ENCODE results near the gene CNST. TPM values are rescaled to one million over a fixed set of nuclear protein-coding genes. Genes with fewer than 3 reads are reported as not detected.

CNST gene
- total RNA-seq (ENCODE audit: low replicate concordance): 15.5 and 25.6 TPM in 2 replicates

- no peak for TF ChIP-seq EZH2phosphoT487 (IDR thresholded peaks at IDR 0.05)
- TF ChIP-seq EZH2 (IDR thresholded peaks at IDR 0.05): no peak
- TF ChIP-seq, protein P1, sequence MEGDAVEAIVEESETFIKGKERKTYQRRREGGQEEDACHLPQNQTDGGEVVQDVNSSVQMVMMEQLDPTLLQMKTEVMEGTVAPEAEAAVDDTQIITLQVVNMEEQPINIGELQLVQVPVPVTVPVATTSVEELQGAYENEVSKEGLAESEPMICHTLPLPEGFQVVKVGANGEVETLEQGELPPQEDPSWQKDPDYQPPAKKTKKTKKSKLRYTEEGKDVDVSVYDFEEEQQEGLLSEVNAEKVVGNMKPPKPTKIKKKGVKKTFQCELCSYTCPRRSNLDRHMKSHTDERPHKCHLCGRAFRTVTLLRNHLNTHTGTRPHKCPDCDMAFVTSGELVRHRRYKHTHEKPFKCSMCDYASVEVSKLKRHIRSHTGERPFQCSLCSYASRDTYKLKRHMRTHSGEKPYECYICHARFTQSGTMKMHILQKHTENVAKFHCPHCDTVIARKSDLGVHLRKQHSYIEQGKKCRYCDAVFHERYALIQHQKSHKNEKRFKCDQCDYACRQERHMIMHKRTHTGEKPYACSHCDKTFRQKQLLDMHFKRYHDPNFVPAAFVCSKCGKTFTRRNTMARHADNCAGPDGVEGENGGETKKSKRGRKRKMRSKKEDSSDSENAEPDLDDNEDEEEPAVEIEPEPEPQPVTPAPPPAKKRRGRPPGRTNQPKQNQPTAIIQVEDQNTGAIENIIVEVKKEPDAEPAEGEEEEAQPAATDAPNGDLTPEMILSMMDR (IDR thresholded peaks at IDR 0.05): no peak
Observed at GRCh38 chr1:246566128-246566812, at the start of gene CNST, which contains the start of gene TFB2M. TSS of gene CNST (plus strand) at chr1:246566456. CDS start at chr1:246591563, 25,107 bp downstream. TSS of gene TFB2M (minus strand) at chr1:246566261. CDS start at chr1:246566138, 123 bp downstream.

DNA sequence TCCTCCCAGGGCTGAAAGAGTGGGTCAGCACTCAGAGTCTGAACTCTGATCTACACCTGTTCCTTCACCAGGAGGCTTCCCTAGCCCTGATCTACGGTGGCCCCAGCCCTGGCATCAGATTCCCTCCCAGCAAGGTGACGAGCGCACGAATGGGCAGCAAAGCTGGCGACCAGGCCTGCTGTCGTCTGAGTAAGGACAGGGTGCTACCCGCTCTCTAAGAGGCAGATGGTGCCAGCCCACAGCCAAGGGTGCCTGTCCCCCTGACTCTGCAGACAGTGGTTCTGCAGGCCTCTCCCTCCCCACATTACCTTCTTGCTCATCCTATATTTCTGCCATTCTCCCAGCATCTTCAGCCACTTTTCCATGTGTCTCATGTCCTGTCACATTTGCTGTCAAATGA lies 48.9 kb upstream of the CNST start:
- Histone ChIP-seq H3K36me3 (no peaks in the 10 kb centered on the region), H3K4me1 (no peaks in the 10 kb centered on the region), H3K4me2 (no peak overlapping the region), H3K9ac (no peak overlapping the region), H3K27me3 (no peaks in the 10 kb centered on the region), H2AFZ (replicated peaks) (no peak overlapping the region), H3K4me3 (no peak overlapping the region), H3F3A (ENCODE audit: low read depth) (no peaks in the 10 kb centered on the region), H3K9me3 (ENCODE audit: low read depth) (no peaks in the 10 kb centered on the region), H3K27ac (no peak overlapping the region), H3K79me2 (ENCODE audit: low read depth) (no peaks in the 10 kb centered on the region), H4K20me1 (ENCODE audit: low read depth) (no peaks in the 10 kb centered on the region)
- H3K4me3 Mint-ChIP-seq: no peak overlapping the region
- no peaks in the 10 kb centered on the region for H3K4me1 Mint-ChIP-seq
- TF ChIP-seq, protein P1 (IDR thresholded peaks at IDR 0.05): no peak
- peaks cover 38% of the 10 kb centered on the region for H3K9me3 Mint-ChIP-seq
- H3K27me3 Mint-ChIP-seq (ENCODE audit: insufficient read depth, low read depth): peaks cover 5% of the 10 kb centered on the region
- DNase-seq (ENCODE audit: low spot score): no peak
- H3K27ac Mint-ChIP-seq: no peak overlapping the region
- H3K36me3 Mint-ChIP-seq: no peaks in the 10 kb centered on the region

More at GRCh38 chr1:246566128-246566812, at the start of gene CNST, which contains the start of gene TFB2M:
- Mint-ChIP-seq H3K4me1 (peaks cover 20% of the 10 kb centered on the region), H3K9me3 (no peaks in the 10 kb centered on the region), H3K4me3 (peak within 1 kb of the TSS; percentile 97), H3K36me3 (no peaks in the 10 kb centered on the region), H3K27ac (peak within 1 kb of the TSS; percentile 76), H3K27me3 (ENCODE audit: insufficient read depth, low read depth) (peaks cover 2% of the 10 kb centered on the region)
- peak within 1 kb of the TSS; percentile 78 for H2AFZ ChIP-seq (replicated peaks)
- no peaks in the 10 kb centered on the region for H3K27me3 ChIP-seq
- H3K9ac ChIP-seq: peak within 1 kb of the TSS; percentile 85
- H3F3A ChIP-seq (ENCODE audit: low read depth): peaks cover 17% of the 10 kb centered on the region
- no peaks in the 10 kb centered on the region for H3K9me3 ChIP-seq (ENCODE audit: low read depth)
- H3K4me2 ChIP-seq: peak within 1 kb of the TSS; percentile 94
- peaks cover 5% of the 10 kb centered on the region for H4K20me1 ChIP-seq (ENCODE audit: low read depth)
- DNase-seq (ENCODE audit: low spot score): peak; percentile 99
- peak within 1 kb of the TSS; percentile 80 for H3K4me3 ChIP-seq
- peak within 1 kb of the TSS; percentile 84 for H3K27ac ChIP-seq
- H3K36me3 ChIP-seq: peaks cover 5% of the 10 kb centered on the region
- H3K4me1 ChIP-seq: peaks cover 6% of the 10 kb centered on the region
- peaks cover 82% of the 10 kb centered on the region for H3K79me2 ChIP-seq (ENCODE audit: low read depth)

DNA sequence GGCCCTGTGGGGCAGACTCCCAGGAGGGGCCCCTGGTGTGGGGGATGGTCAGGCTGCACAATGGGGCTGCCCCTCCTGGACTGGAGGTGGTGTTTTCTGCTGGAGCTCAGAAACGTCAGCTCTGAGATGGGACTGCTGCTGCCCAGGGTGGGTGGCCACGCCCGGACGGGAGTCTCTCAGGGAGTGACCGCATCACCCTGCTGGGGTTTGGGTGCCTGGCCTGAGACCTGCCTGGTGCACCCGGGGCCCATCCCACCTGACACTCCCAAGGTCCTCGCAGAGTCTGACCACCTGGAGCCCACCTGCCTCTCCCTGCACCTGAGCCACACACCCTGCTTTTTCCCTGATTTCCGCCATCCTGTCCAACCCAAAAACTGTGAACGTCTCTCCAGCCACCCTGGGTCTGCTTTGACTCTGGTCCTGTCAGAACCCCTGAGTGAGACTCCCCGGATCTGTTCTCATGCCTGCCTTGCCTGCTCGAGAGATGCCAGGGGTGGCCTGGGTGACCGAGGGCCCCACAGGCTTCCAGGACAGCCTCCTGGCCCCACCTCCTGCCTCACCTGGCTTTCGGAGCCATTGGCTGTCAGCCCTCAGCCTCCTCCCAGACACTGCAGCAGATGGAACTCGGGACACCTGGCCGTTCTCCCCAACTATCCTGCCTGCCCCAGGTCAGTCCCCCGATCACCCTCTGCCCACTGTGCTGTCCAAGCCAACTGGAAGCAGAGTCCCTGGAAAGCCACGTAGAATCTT lies 47.6 kb upstream of the CNST start:
- Histone ChIP-seq H3K9me3 (ENCODE audit: low read depth) (no peaks in the 10 kb centered on the region), H3K27me3 (no peaks in the 10 kb centered on the region), H3K4me1 (no peaks in the 10 kb centered on the region), H3K36me3 (no peaks in the 10 kb centered on the region), H2AFZ (replicated peaks) (no peak overlapping the region), H3K27ac (no peak overlapping the region), H4K20me1 (ENCODE audit: low read depth) (no peaks in the 10 kb centered on the region), H3K79me2 (ENCODE audit: low read depth) (no peaks in the 10 kb centered on the region), H3K4me3 (no peak overlapping the region), H3F3A (ENCODE audit: low read depth) (no peaks in the 10 kb centered on the region), H3K9ac (no peak overlapping the region), H3K4me2 (no peak overlapping the region)
- TF ChIP-seq EZH2phosphoT487 (IDR thresholded peaks at IDR 0.05) (no peak), EZH2 (IDR thresholded peaks at IDR 0.05) (no peak)
- TF ChIP-seq, protein P1 (IDR thresholded peaks at IDR 0.05): no peak
- Mint-ChIP-seq H3K36me3 (no peaks in the 10 kb centered on the region), H3K27ac (no peak overlapping the region), H3K4me1 (no peaks in the 10 kb centered on the region), H3K27me3 (ENCODE audit: insufficient read depth, low read depth) (peaks cover 5% of the 10 kb centered on the region), H3K4me3 (no peak overlapping the region), H3K9me3 (peaks cover 37% of the 10 kb centered on the region)
- no peak for DNase-seq (ENCODE audit: low spot score)

All from neural progenitor cell (in vitro differentiated cells).